Activated effector memory CD4-positive, alpha-beta T cell treated with Interleukin-2 at 50 U/mL for 16 hours (primary cell): ENCODE data around the gene ROBO4.

Experiments
- DNase-seq: peaks from one replicate; pipeline ENCODE4 v3.0.0-alpha.2; 2020

Gene ROBO4

DNA sequence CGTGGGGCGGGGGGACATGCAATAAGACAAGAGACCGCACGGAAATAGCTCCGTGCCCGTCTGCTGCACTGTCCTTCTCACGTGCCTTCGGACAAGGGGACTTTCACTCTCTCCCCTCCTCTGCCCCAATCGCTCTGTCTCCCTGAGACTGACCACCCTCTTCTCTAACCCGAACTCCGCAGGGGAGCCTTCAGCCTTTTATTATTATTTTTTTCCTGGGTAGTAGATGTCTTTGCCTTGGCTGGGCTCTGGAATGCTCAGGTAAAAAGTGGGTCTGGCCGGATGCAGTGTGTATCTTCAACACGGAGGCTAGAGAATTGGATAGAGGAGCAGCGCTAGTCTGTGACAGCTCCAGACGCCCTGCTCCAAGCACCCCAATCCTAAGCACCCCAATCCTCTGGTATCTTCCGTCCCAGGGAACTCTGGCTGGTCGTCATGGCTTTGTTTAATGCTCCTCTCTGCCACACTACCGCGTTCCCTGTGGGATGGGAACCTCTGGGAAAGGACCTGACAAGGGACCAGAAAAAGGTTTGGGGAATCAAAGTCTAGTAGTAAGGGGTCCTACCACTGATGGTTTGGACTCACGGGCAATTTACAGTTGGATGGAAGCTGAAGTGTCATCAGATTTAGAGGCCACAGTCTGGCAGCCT is 57.6 kb downstream of the ROBO4 start:
- no peak for DNase-seq

GRCh38 chr11:124839128-124839971 is 58.3 kb downstream of the ROBO4 start:
- DNase-seq = no peak

GRCh38 chr11:124838805-124839127 is 58.9 kb downstream of the ROBO4 start:
- DNase-seq = no peak

GRCh38 chr11:124837491-124837856 is 60.2 kb downstream of the ROBO4 start:
- DNase-seq = no peak

- DNase-seq = no peak
These were observed 61.7 kb downstream of the ROBO4 start for GRCh38 chr11:124835918-124836317.

- DNase-seq = no peak
These were observed 63.0 kb downstream of the ROBO4 start for GRCh38 chr11:124834526-124835180.
